Measurements from ENCODE around the gene SMARCD2.
A peak's percentile ranks its signal among the peaks of the same experiment; 100 is the strongest.
"Not testable (repeated sequence)": the region's sequence is repeated elsewhere in the genome, so short reads cannot be mapped to it uniquely, and the experiment has no call there.

Gene SMARCD2

GRCh38 chr17:63798572-63799106 is 43.8 kb downstream of the SMARCD2 start:
- DNase-seq, result no peak

GRCh38 chr17:63796375-63796774 is 46.1 kb downstream of the SMARCD2 start:
- not testable (repeated sequence) for DNase-seq

GRCh38 chr17:63792055-63792729 is 50.3 kb downstream of the SMARCD2 start:
- no peak for DNase-seq

- no peak for DNase-seq
Observed at GRCh38 chr17:63790057-63790456, 52.4 kb downstream of the SMARCD2 start.

- no peak for DNase-seq
Observed at GRCh38 chr17:63786971-63787711, 55.3 kb downstream of the SMARCD2 start.

GRCh38 chr17:63786117-63786516 is 56.4 kb downstream of the SMARCD2 start:
- no peak for DNase-seq

GRCh38 chr17:63785556-63785955 is 56.9 kb downstream of the SMARCD2 start:
- DNase-seq, result peak; percentile 57

GRCh38 chr17:63783522-63783921 is 59.0 kb downstream of the SMARCD2 start:
- no peak for DNase-seq
